ENCODE measurements around the gene TRPM3. TPM values are rescaled to one million over a fixed set of nuclear protein-coding genes. Genes with fewer than 3 reads are reported as not detected.

The TRPM3 gene
- total RNA-seq, 1 donor from 2014 or later, result 0.25 TPM

DNA sequence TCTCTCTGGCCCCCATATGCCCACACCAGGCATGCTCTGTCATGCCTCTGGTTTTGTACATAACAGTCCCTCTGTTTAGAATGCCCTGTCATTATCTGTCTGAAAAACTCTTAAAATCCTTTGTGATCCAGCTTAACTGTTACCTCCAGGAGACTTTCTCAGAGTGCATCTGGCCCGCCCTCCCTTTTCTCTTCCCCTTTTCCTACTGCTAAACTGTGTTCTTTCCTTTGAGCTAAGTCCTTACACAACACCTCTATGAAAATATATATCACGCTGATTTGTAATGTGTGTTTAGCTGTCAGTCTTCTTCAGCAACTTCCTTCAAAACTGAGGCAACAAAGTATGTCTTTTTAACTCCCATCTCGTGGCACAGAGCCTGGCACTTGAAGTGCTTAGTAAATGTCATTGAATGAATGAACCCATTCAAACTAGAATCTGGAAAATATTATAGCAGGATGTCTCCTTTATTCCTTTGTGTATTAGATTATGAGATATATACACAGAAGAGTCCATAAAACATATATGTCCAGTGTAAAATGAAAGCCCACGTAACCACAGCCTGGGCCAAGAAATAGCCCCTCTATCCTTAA lies 540.7 kb downstream of the TRPM3 start:
- Histone ChIP-seq H3K4me3 (no peak overlapping the region), H3K36me3 (no peaks in the 10 kb centered on the region), H3K27ac (no peak overlapping the region), H3K27me3 (no peaks in the 10 kb centered on the region), H3K9me3 (no peaks in the 10 kb centered on the region), H3K4me1 (peaks cover 9% of the 10 kb centered on the region)
- TF ChIP-seq, protein P1, sequence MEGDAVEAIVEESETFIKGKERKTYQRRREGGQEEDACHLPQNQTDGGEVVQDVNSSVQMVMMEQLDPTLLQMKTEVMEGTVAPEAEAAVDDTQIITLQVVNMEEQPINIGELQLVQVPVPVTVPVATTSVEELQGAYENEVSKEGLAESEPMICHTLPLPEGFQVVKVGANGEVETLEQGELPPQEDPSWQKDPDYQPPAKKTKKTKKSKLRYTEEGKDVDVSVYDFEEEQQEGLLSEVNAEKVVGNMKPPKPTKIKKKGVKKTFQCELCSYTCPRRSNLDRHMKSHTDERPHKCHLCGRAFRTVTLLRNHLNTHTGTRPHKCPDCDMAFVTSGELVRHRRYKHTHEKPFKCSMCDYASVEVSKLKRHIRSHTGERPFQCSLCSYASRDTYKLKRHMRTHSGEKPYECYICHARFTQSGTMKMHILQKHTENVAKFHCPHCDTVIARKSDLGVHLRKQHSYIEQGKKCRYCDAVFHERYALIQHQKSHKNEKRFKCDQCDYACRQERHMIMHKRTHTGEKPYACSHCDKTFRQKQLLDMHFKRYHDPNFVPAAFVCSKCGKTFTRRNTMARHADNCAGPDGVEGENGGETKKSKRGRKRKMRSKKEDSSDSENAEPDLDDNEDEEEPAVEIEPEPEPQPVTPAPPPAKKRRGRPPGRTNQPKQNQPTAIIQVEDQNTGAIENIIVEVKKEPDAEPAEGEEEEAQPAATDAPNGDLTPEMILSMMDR (IDR thresholded peaks at IDR 0.05), result no peak
- peak in 1 of 2 donors; percentile 11 for DNase-seq (ENCODE audit: extremely low spot score in 2 of 2)
- intact Hi-C loops (cut with DNase I), result no loop called here

DNA sequence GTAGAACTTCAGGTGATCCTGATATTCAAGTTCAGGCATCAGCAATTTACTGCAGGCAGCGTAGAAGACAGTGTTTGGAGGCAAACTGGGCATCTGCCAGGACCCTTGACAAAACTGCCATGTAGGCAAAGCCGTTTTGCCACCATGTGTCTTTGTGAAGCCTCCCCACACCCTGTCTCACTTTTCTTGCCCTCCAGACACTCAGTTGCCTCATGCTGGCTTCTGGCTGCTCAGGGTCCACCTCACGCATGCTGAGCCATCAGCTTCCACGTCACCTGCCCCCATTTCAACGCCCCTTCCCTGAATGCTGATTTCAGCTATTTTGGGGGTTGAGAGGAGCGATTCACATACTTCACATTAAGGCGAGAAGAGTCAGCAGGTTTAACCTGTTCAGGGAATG lies 541.7 kb downstream of the TRPM3 start:
- peaks cover 8% of the 10 kb centered on the region for H3K4me1 ChIP-seq
- no peak for TF ChIP-seq POLR2A (IDR thresholded peaks at IDR 0.05)
- TF ChIP-seq POLR2AphosphoS5 (IDR thresholded peaks at IDR 0.05; ENCODE audit: insufficient read depth in 1 of 2, low read depth in 1 of 2), result no peak
- TF ChIP-seq, protein P1 (IDR thresholded peaks at IDR 0.05), result no peak
- intact Hi-C loops (cut with DNase I), result no loop called here
- H3K4me3 ChIP-seq, result no peak overlapping the region
- H3K27ac ChIP-seq, result no peak overlapping the region
- peak in 1 of 2 donors; percentile 52 for DNase-seq (ENCODE audit: extremely low spot score in 2 of 2)
- H3K9me3 ChIP-seq, result no peaks in the 10 kb centered on the region
- no peaks in the 10 kb centered on the region for H3K27me3 ChIP-seq
- H3K36me3 ChIP-seq, result no peaks in the 10 kb centered on the region

DNA sequence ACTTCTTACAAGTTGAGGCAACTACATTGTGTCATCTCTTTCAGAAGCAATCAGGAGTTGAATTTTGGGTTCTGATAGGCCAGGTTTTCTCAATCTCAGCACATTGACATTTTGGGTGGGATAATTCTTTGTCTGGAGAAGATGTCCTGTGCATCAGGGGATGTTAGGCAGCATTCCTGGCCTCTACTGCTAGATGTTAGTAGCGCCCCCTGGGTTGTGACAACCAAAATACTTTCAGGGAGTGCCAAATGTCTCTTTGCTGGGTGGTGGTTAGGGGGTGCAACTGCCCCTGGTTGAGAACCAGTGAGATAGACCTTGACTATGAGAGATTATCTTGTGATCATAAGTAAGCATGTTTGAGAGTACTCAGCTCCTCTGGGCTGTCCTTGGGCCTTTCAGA lies 542.7 kb downstream of the TRPM3 start:
- no peak overlapping the region for H3K27ac ChIP-seq
- no peaks in the 10 kb centered on the region for H3K27me3 ChIP-seq
- H3K9me3 ChIP-seq, result no peaks in the 10 kb centered on the region
- intact Hi-C loops (cut with DNase I), result no loop called here
- no peak overlapping the region for H3K4me3 ChIP-seq
- peak in 1 of 2 donors; percentile 47 for DNase-seq (ENCODE audit: extremely low spot score in 2 of 2)
- TF ChIP-seq POLR2A (IDR thresholded peaks at IDR 0.05) (no peak), POLR2AphosphoS5 (IDR thresholded peaks at IDR 0.05; ENCODE audit: insufficient read depth in 1 of 2, low read depth in 1 of 2) (no peak)
- TF ChIP-seq, protein P1 (IDR thresholded peaks at IDR 0.05), result no peak
- H3K4me1 ChIP-seq, result peaks cover 16% of the 10 kb centered on the region
- no peaks in the 10 kb centered on the region for H3K36me3 ChIP-seq

DNA sequence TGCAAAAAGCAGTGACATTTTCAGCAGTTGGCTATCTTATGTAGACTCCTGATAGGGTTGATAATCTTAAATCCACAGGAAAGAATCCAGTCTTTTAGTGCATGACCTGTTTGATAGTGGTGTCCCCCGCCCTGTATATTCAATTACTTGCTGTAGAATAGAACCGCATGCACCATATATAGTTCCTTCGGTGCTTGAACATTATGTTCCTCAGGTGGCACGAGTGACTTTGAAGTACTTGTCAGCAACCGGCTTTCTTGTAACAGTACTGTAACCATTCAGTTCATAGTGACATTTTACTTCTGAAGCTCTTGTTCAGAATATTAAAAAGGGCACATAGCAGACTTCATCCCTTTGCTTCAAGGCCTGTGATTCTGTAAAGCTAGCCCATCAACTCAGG lies 543.8 kb downstream of the TRPM3 start:
- H3K27ac ChIP-seq, result peak overlapping the region; percentile 13

DNA sequence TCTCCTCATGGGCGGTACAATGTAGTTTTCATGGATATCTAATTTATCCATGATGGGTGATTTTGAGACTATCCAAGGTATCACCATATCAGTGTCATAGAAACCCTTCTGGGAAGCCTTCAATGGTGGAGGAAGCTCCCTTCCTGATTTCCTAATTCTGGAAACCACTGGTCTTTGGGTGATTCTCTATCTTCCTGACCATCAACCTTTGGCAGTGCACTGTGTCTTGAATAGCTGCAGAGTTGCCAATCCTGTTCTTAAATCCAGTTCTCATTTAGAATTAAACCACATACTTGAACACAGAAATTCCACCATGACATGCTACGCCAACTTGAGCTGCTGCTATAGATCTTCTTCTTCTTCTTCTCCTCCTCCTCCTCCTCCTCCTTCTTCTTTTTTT lies 545.3 kb downstream of the TRPM3 start:
- no peak overlapping the region for H3K27ac ChIP-seq
- H3K27me3 ChIP-seq, result no peaks in the 10 kb centered on the region
- H3K36me3 ChIP-seq, result no peaks in the 10 kb centered on the region
- H3K9me3 ChIP-seq, result no peaks in the 10 kb centered on the region
- peak in 1 of 2 donors; percentile 27 for DNase-seq (ENCODE audit: extremely low spot score in 2 of 2)
- TF ChIP-seq, protein P1 (IDR thresholded peaks at IDR 0.05), result no peak
- TF ChIP-seq POLR2A (IDR thresholded peaks at IDR 0.05), result no peak
- no peak for TF ChIP-seq POLR2AphosphoS5 (IDR thresholded peaks at IDR 0.05; ENCODE audit: insufficient read depth in 1 of 2, low read depth in 1 of 2)
- intact Hi-C loops (cut with DNase I), result no loop called here
- H3K4me1 ChIP-seq, result peaks cover 20% of the 10 kb centered on the region
- no peak overlapping the region for H3K4me3 ChIP-seq

More for the DNA sequence above, 543.8 kb downstream of the TRPM3 start:
- H3K9me3 ChIP-seq, result no peaks in the 10 kb centered on the region
- no peaks in the 10 kb centered on the region for H3K36me3 ChIP-seq
- peaks cover 20% of the 10 kb centered on the region for H3K4me1 ChIP-seq
- TF ChIP-seq, protein P1 (IDR thresholded peaks at IDR 0.05), result no peak
- TF ChIP-seq POLR2A (IDR thresholded peaks at IDR 0.05) (no peak), POLR2AphosphoS5 (IDR thresholded peaks at IDR 0.05; ENCODE audit: insufficient read depth in 1 of 2, low read depth in 1 of 2) (no peak)
- H3K27me3 ChIP-seq, result no peaks in the 10 kb centered on the region
- peak in 1 of 2 donors; percentile 25 for DNase-seq (ENCODE audit: extremely low spot score in 2 of 2)
- H3K4me3 ChIP-seq, result no peak overlapping the region
- intact Hi-C loops (cut with DNase I), result no loop called here

Data from vagina (tissue), 2 donors.